GM13977 (cell line): ENCODE data around the gene TBC1D2.

Source experiments
- DNase-seq: peaks from one replicate; pipeline ENCODE4 v3.0.0; 2012; ENCODE audit warnings: low spot score
- CTCF ChIP-seq: IDR thresholded peaks from 2 replicates; pipeline ENCODE4 v1.5.1; 2012; ENCODE audit warnings: mild to moderate bottlenecking, control low read depth; ENCODE audit not compliant: insufficient read depth; ENCODE audit errors: extremely low read depth, missing control alignments
- in situ Hi-C: fragments of 300-500 bp; cut with MboI; formaldehyde crosslinking; loops from one replicate; pipeline ENCODE4 v1.12.0; 2022; ENCODE audit warnings: low sequenced_read_pairs, low pct_unique_long_range_greater_than_20kb, mixed read lengths, inconsistent platforms; ENCODE audit not compliant: unreplicated experiment

TBC1D2 gene

GRCh38 chr9:98207606-98208005 is 47.8 kb downstream of the TBC1D2 start:
- TF ChIP-seq CTCF, result no peak
- in situ Hi-C loops, result no loop called here
- no peak for DNase-seq

GRCh38 chr9:98206754-98207153 is 48.7 kb downstream of the TBC1D2 start:
- in situ Hi-C loops, result no loop called here
- no peak for DNase-seq
- TF ChIP-seq CTCF, result no peak

- no peak for DNase-seq
- no peak for TF ChIP-seq CTCF
- in situ Hi-C loops, result no loop called here
Measured at GRCh38 chr9:98204692-98205091, 50.8 kb downstream of the TBC1D2 start.

- no peak for TF ChIP-seq CTCF
- DNase-seq, result no peak
- in situ Hi-C loops, result no loop called here
Measured at GRCh38 chr9:98203153-98203552, 52.3 kb downstream of the TBC1D2 start.

GRCh38 chr9:98202252-98202651 is 53.2 kb downstream of the TBC1D2 start:
- in situ Hi-C loops, result no loop called here
- TF ChIP-seq CTCF, result no peak
- no peak for DNase-seq

GRCh38 chr9:98201749-98202148 is 53.7 kb downstream of the TBC1D2 start:
- in situ Hi-C loops, result no loop called here
- no peak for TF ChIP-seq CTCF
- no peak for DNase-seq

- no peak for TF ChIP-seq CTCF
- DNase-seq, result peak; percentile 75
- in situ Hi-C loops, result no loop called here
Measured at GRCh38 chr9:98201102-98201501, 54.3 kb downstream of the TBC1D2 start.
